Measurements from ENCODE around the gene APBA1.
A peak's percentile ranks its signal among the peaks of the same experiment; 100 is the strongest.

Gene APBA1

GRCh38 chr9:69574057-69574456, 98.1 kb downstream of the APBA1 start:
- no peak for DNase-seq

GRCh38 chr9:69573651-69574050, 98.5 kb downstream of the APBA1 start:
- DNase-seq, result peak; percentile 58

DNA sequence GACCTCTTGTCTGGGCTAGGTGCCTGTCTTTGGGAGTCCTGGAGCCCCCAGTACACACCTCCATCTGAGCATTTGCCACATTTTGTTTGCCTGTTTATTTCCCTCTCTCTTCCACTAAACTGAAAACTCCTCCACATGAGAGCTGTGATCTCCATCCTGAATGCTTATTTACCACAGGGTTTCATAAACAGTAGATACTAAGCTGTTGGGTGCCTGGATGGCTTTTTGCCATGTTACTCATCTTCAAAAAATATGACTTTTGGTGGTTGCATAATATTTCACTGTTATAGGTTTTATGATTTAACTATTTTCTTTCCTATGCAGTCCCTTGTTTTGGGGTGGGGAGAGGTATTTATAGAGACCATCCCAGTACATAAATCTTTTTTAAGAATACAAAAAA, 99.6 kb downstream of the APBA1 start:
- no peak for DNase-seq

GRCh38 chr9:69571032-69571431, 101.1 kb downstream of the APBA1 start:
- no peak for DNase-seq

- no peak for DNase-seq
These were observed 102.3 kb downstream of the APBA1 start for GRCh38 chr9:69569738-69570451.

GRCh38 chr9:69564557-69564956, 107.6 kb downstream of the APBA1 start:
- DNase-seq, result no peak

DNA sequence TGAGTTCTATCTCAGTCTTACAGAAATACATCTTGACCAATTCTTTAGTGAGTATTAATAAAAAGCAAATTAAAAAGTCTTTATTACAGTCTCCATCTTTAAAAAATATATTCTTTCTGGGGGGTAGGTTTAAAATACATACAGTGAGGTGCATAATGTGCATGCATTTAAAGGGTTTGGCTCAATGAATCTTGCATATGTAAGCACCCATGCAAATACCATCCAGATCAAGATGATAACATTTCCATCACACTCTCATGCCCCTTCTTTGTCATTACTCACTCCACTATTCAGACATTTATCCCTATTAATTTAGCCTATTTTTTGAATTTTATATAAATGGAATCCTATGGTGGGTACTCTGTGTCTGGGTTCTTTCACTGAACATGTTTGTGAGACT, 113.0 kb downstream of the APBA1 start:
- no peak for DNase-seq

GRCh38 chr9:69556707-69557106, 115.5 kb downstream of the APBA1 start:
- no peak for DNase-seq

DNA sequence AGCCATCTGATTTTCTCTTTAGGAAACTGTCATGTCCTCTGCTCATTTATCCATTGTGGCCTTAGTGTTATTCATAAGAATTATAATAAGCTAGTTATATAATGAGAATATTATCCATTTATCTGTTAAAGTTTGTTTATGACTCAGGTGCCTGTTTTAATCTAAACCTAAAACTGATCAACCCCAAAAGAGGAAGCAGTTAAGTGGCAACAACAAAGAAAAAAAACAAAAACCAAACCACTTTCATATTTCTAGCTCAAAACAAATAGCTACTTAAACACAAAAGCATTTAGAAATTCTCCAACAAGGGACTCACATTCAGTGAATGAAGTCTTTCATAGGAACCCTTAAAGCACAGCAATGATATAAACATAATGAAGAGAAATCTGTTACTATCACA, 116.4 kb downstream of the APBA1 start:
- DNase-seq, result no peak

DNA sequence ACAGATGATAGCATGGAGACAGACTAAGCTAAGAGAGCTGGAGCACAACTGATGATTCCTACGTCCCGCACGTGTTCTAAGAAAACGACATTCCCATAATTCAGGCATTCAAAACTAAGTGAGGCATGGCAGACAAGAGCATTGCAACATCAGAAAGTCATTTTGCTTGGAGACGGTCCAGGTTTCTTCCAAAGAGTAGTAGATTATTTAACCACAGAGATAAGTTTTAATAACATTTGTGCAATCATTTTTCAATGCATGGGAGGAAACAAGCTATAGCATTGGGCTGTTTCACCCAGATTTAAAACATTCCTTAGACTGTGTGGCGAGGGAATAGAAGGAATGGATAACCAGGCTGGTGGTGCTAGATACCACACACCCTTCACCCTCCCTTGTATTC, 117.2 kb downstream of the APBA1 start:
- DNase-seq, result peak; percentile 60

- peak; percentile 84 for DNase-seq
These were observed 122.6 kb downstream of the APBA1 start for GRCh38 chr9:69549310-69550202.

GRCh38 chr9:69548681-69549080, 123.5 kb downstream of the APBA1 start:
- peak; percentile 73 for DNase-seq

DNA sequence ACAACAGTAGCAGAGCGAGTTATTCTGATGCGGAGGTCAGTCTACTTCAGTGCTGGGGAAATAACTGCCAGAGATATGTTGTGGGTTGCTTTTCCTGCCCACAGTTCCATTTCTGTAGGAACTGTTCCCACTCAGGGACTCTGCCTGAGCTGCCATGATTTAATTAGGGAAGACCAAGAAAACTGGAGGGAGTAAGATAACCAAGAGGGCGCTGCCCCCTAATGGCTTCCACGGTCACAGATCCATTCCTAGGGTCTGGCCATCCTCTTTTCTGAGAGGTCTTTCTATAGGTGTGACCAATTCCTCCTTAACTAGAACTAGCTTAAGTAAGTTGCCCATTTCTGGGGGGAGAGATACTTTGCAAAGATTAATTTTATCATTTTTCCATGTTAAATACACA, 125.9 kb downstream of the APBA1 start:
- DNase-seq, result peak; percentile 77

GRCh38 chr9:69542942-69543704, 129.0 kb downstream of the APBA1 start:
- DNase-seq, result peak; percentile 93

GRCh38 chr9:69542058-69542457, 130.1 kb downstream of the APBA1 start:
- peak; percentile 65 for DNase-seq

DNA sequence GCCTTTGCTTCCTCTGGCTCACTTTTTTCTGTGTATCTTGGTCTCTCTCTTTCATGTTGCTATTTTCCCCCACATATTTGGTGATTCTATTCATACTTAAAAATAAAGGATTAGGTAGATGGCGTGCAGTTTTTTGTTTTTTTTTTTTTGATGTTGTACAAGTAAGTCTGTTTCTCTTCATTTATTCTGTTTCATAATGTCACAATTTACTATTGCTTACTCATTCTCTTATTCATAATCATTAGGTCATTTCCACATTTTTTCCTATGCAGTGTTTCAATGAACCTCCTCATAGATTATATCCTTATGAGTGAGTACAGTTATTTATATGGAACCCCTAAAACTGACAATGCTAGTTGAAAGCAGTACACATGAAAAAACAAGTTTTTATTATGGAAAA, 136.3 kb downstream of the APBA1 start:
- DNase-seq, result no peak

- DNase-seq, result no peak
These were observed 136.8 kb downstream of the APBA1 start for GRCh38 chr9:69535286-69535832.

GRCh38 chr9:69532396-69532795, 139.8 kb downstream of the APBA1 start:
- peak; percentile 79 for DNase-seq

DNA sequence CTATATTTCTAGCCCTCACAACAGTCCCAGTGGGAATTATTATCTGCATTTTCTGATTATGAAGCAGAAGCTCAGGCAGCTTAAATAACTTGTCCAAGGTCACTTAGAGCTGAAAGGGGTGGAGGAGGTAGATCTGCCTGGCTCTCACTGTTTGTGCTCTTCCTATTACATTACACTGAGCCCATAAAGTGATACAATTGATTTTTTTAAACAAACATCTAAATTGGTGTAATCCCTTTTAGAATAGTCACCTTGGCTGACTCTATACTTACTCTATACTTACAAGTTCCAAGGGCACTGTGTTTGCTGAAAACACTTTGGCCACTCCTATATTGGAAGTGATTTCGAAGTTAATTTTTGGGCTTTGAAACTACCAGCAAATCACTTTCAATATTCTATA, 144.7 kb downstream of the APBA1 start:
- no peak for DNase-seq

DNA sequence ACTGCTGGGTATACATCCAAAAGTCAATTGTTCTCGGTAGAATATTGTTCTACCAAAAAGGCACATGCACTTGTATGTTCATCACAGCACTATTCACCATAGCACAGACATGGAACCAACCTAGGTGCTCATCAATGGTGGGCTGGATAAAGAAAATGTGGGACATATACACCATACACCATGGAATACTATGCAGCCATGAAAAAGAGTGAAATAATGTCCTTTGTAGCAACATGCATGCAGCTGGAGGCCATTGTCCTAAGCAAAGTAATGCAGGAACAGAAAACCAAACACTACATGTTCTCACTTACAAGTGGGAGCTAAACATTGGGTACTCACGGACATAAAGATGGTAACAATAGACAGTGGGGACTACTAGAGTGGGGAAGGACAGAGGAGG, 145.5 kb downstream of the APBA1 start:
- DNase-seq, result no peak

- DNase-seq, result no peak
These were observed 152.5 kb downstream of the APBA1 start for GRCh38 chr9:69519470-69520240.

All from eye (tissue), 1 donor.